ENCODE results near the gene ATRN.

The ATRN gene

DNA sequence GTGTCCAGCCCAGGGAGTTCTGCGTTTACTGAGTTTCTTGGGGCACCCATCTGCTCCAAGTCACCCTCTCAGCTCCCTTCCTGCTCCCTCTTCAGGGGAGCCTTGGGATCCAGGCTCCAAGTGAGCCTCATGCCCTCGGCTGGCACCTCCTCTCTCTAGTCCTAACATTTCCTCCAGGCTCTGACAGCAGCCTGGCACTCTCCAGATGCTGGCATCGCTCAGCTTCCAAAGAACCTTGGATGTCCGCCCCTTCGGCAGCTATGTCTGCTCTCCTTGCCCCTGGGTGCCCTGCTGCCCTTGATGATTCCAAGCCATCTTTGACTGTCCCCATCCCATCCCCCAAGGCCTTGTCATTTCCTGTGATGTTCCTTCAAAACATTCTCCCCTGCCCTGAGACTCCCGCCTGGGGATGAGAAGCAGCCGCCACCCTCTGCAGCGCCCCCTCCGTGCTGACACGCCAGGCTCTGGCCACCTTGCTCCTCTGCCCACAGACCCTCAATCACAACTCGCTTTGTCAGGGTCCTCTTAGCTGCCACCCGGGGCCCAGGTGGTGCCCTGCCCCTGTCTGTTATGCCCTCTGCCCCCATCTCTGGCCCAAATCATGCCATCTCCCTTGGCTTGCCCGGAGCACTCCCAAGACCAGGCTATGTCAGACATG, 199.0 kb downstream of the ATRN start:
- H3K4me3 ChIP-seq (replicated peaks in 1 of 2; ENCODE audit: low read depth in 2 of 2, low read length in 2 of 2) = no peak overlapping the region
- DNase-seq (ENCODE audit: low read depth in 2 of 2) = no peak
- TF ChIP-seq, protein P1, sequence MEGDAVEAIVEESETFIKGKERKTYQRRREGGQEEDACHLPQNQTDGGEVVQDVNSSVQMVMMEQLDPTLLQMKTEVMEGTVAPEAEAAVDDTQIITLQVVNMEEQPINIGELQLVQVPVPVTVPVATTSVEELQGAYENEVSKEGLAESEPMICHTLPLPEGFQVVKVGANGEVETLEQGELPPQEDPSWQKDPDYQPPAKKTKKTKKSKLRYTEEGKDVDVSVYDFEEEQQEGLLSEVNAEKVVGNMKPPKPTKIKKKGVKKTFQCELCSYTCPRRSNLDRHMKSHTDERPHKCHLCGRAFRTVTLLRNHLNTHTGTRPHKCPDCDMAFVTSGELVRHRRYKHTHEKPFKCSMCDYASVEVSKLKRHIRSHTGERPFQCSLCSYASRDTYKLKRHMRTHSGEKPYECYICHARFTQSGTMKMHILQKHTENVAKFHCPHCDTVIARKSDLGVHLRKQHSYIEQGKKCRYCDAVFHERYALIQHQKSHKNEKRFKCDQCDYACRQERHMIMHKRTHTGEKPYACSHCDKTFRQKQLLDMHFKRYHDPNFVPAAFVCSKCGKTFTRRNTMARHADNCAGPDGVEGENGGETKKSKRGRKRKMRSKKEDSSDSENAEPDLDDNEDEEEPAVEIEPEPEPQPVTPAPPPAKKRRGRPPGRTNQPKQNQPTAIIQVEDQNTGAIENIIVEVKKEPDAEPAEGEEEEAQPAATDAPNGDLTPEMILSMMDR (IDR thresholded peaks at IDR 0.05; ENCODE audit: low read depth, low read length) = no peak

DNA sequence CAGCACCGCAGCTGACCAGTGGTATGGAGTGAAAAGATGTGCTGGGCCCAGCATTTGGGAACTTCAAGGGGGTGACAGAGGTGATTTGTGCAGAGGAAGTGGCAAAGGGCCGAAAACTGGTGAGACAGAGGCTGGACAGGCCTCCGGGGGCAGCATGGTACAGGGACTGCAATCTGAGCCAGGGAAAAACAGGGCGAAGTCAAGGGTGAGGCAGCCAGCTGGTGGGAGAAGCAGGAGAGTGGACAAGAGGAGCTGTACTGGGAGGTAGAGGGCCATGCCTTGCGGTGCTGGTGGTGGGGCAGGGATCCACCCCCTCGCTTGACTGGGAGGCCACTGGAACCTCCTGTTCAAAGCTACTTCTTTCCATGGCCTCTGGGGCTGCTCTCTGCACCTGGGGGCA, 199.7 kb downstream of the ATRN start:
- H3K4me3 ChIP-seq (replicated peaks in 1 of 2; ENCODE audit: low read depth in 2 of 2, low read length in 2 of 2) = no peak overlapping the region
- TF ChIP-seq, protein P1 (IDR thresholded peaks at IDR 0.05; ENCODE audit: low read depth, low read length) = no peak
- DNase-seq (ENCODE audit: low read depth in 2 of 2) = peak in 1 of 2 donors; percentile 17

DNA sequence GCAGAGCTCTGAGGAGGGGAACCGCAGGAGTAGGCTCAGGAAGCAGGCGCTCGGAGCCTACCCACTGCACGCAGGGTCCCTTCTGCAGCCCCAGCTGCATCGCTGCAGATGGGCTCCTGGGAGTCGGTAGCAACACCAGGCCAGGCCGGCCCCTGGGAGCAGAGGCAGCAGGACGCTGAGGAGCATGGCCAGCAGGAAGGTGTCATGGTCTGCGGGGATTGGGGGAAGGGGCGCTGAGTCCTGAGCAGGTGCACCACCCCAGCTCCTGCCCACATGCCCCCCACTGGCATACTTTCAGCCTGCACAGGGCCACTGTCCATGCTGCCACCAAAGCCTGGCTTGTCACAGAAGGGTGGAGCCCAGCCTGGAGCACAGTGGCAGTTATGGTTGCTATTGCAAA, 200.1 kb downstream of the ATRN start:
- TF ChIP-seq, protein P1 (IDR thresholded peaks at IDR 0.05; ENCODE audit: low read depth, low read length) = no peak
- no peak for DNase-seq (ENCODE audit: low read depth in 2 of 2)
- no peak overlapping the region for H3K4me3 ChIP-seq (replicated peaks in 1 of 2; ENCODE audit: low read depth in 2 of 2, low read length in 2 of 2)

DNA sequence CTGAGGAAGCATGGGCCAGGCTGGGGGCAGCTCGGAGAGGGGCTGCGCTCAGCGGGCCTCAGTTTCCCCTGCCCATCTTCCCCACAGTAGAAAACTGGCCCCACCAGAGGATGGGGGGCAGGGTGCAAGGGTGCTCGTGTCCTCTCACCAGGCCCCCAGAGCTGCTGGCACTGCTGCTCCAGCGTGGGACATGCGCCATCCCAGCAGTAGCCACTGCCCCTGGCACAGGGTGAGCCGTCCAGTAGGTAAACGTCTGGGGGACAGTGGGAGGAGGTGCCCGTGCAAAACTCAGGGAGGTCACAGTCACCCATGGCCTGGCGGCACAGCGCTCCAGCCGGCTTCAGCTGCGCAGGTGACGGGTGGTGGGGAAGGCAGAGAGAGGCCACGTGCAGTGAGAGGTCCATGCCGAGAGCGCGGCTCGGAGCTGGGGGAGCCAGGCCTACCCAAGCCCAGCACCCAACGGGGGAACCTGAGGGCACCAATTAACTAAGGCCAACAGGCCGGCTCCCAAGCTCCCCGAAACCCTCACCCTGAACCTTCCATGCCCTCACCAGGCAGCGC, 201.2 kb downstream of the ATRN start:
- DNase-seq (ENCODE audit: low read depth in 2 of 2) = no peak
- TF ChIP-seq, protein P1 (IDR thresholded peaks at IDR 0.05; ENCODE audit: low read depth, low read length) = no peak
- no peak overlapping the region for H3K4me3 ChIP-seq (replicated peaks in 1 of 2; ENCODE audit: low read depth in 2 of 2, low read length in 2 of 2)

DNA sequence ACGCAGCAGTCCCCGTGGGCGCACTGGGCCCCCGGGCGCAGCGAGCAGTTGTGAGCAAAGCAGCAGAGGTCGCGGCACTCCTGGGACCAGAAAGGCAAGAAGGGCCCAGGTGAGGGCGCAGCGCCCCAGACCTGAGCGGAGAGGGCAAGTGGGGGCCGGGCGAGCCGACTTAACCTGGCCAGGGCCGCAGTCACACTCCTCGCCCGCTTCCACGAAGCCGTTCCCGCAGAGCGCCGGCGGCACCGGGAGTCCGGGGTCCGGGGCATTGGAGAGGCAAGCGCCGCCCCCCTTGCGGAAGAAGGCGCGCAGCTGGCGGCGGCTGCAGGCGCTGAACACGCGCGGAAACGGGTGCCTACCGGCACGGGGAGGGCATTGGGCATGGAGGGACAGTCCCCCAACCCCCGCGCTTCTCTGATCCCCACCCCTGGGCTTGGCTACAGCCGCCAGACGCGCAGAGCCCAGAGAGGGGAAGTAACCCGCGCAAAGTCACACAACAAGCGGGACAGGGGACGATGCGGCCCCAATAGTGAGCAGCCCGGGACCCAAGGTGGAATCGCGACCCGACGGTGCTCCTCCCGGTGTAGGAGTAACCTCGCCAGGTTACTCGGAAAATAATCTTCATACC, 201.8 kb downstream of the ATRN start:
- H3K4me3 ChIP-seq (replicated peaks in 1 of 2; ENCODE audit: low read depth in 2 of 2, low read length in 2 of 2) = no peak overlapping the region
- TF ChIP-seq, protein P1 (IDR thresholded peaks at IDR 0.05; ENCODE audit: low read depth, low read length) = no peak
- DNase-seq (ENCODE audit: low read depth in 2 of 2) = no peak

DNA sequence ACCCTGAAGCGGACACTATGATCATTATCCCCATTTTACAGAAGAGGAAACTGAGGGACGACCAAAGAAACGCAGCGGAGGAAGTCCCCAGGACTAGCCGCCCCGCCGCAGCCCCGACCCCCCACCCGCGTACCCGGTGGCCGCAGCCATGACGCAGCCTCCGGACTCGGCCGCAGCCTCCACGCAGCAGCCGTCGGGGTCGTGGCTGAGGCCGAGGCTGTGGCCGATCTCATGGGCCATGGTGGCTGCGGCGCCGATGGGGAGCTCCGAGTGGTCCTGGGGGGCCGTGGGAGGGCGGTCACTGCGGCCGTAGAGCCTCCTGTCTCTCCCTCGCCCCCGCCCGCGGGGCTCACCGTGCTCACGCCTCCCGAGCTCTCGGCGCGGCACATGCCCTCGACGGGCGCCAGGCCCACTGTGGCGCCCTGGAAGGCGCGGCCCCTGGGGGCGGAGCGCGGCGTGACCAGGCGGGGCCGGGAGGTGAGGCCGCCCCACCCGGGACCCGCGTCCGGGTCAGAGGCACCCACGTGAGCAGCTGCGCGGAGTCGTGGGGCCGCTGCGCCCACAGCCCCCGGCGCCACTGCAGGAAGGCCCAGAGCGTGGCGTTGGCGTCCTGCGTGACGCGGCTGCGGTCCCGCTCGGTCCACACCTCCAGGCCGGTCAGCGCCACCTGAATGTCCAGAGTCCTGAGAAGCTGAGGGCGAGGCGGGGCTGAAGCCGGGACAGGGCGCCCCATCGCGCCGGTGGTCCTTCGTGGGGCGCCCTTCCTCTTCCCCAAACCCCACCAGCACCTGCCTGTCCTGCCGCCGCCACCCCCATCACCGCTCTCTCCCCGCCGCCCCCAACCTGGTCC, 202.6 kb downstream of the ATRN start:
- TF ChIP-seq, protein P1 (IDR thresholded peaks at IDR 0.05; ENCODE audit: low read depth, low read length) = no peak
- no peak for DNase-seq (ENCODE audit: low read depth in 2 of 2)
- no peak overlapping the region for H3K4me3 ChIP-seq (replicated peaks in 1 of 2; ENCODE audit: low read depth in 2 of 2, low read length in 2 of 2)
